Central memory CD8-positive, alpha-beta T cell (primary cell): Measurements from ENCODE around the gene R3HDM2.
A peak's percentile ranks its signal among the peaks of the same experiment; 100 is the strongest.

ENCODE experiments used
- ATAC-seq: fragments of 150-1000 bp; cut with Tn5 transposase; replicated peaks from 2 replicates; pipeline ENCODE4 v1.10.0; 2022; ENCODE audit warnings: mild to moderate bottlenecking, moderate FRiP score, moderate number of reproducible peaks; ENCODE audit not compliant: poor library complexity, severe bottlenecking; ENCODE audit errors: extremely low read depth
- DNase-seq, 2 donors: peaks; one replicate each; pipeline ENCODE4 v3.0.0; 2021; ENCODE audit warnings: low spot score in 2 of 2
- H3K27ac Mint-ChIP-seq: one replicate; pipeline ENCODE4 v1.8.0; 2022; ENCODE audit warnings: low read depth, mild to moderate bottlenecking, moderate library complexity, mixed read lengths
- H3K27me3 Mint-ChIP-seq: one replicate; pipeline ENCODE4 v1.8.0; 2022; ENCODE audit warnings: mixed read lengths
- H3K36me3 Mint-ChIP-seq: one replicate; pipeline ENCODE4 v1.8.0; 2022; ENCODE audit warnings: mild to moderate bottlenecking, moderate library complexity, mixed read lengths; ENCODE audit not compliant: insufficient read depth
- H3K4me1 Mint-ChIP-seq: one replicate; pipeline ENCODE4 v1.8.0; 2022; ENCODE audit warnings: mixed read lengths
- H3K4me3 Mint-ChIP-seq: one replicate; pipeline ENCODE4 v1.8.0; 2022; ENCODE audit warnings: mild to moderate bottlenecking, moderate library complexity, mixed read lengths
- H3K9me3 Mint-ChIP-seq: one replicate; pipeline ENCODE4 v1.8.0; 2022; ENCODE audit warnings: mixed read lengths

Gene R3HDM2

DNA sequence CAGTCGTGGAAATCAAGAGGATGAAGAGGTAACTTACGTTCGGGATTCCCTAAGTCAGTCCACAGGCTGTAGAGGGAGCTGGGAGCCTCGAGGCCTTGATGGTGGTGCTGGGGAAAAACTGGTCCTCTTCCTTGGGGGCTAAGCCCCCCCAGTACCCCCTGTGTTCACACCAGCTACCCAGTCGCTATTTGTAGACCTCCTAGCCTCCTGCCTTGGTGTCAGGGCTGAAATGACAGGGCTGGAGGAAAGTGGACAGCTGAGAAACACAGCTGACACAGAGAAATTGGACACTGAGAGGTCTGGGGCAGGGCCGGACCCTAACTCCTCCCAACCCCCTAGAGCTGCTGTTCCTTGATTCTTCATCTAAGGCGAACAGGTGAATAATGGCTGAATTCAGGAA lies 179.9 kb downstream of the R3HDM2 start, which contains the start of gene STAC3:
STAC3 (minus strand) TSS at position 232 of the 400 bp plus-strand sequence. CDS start 1,551 bp downstream, outside the sequence.
- no peak for ATAC-seq
- no peak for DNase-seq
- H3K27me3 Mint-ChIP-seq = no peaks in the 10 kb centered on the region
- H3K27ac Mint-ChIP-seq = no peak within 1 kb of the TSS
- H3K36me3 Mint-ChIP-seq = peaks cover 8% of the 10 kb centered on the region
- H3K9me3 Mint-ChIP-seq = no peaks in the 10 kb centered on the region
- no peak within 1 kb of the TSS for H3K4me3 Mint-ChIP-seq
- H3K4me1 Mint-ChIP-seq = no peaks in the 10 kb centered on the region

GRCh38 chr12:57250541-57250940 lies 180.3 kb downstream of the R3HDM2 start:
- H3K4me3 Mint-ChIP-seq = no peak overlapping the region
- no peaks in the 10 kb centered on the region for H3K27me3 Mint-ChIP-seq
- ATAC-seq = no peak
- peaks cover 7% of the 10 kb centered on the region for H3K36me3 Mint-ChIP-seq
- no peaks in the 10 kb centered on the region for H3K4me1 Mint-ChIP-seq
- H3K9me3 Mint-ChIP-seq = no peaks in the 10 kb centered on the region
- no peak for DNase-seq
- no peak overlapping the region for H3K27ac Mint-ChIP-seq

DNA sequence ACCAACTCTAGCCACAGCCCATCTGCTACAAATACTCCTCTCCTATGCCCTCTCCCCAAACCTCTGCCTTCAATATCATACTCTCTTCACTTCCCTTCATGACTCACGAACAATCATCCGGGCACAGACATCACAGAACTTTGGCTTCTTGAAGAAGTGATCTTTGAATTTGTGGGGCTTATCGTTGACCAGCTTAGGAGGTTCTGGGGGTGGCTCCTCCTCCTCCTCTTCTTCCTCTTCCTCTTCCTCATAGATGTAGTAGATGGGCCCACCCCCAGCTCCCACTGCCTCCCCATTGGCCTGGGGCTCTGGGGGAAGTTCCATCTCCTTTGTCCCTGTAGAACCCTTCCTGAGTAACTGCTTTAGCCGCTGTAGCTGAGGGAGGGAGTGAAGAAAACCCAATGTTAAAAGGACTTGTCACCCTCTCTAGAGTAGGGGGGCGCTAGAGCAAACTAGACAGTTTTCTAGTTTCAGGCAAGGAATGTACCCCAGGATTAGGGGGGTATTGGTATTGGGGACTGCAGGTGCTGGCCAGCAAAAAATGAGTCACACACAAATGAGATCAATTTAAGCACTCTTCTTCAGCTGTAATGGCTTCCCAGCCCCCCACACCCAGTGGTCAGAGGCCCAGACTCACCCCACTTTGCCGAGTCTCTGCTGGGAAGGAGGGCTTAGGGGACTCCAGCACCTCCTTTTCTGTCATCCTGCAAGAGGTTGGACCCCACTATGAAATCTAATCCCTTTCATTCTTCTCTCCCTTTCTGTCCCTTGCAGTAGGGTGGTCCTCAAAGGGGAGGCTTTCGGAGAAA lies 181.7 kb downstream of the R3HDM2 start:
- H3K27me3 Mint-ChIP-seq = peaks cover 5% of the 10 kb centered on the region
- H3K9me3 Mint-ChIP-seq = no peaks in the 10 kb centered on the region
- no peak for DNase-seq
- peaks cover under 1% of the 10 kb centered on the region for H3K4me1 Mint-ChIP-seq
- ATAC-seq = no peak
- H3K27ac Mint-ChIP-seq = peak overlapping the region; percentile 24
- peaks cover 4% of the 10 kb centered on the region for H3K36me3 Mint-ChIP-seq
- no peak overlapping the region for H3K4me3 Mint-ChIP-seq

- ATAC-seq = no peak
- H3K27ac Mint-ChIP-seq = no peak overlapping the region
- no peaks in the 10 kb centered on the region for H3K9me3 Mint-ChIP-seq
- no peak for DNase-seq
- peaks cover 21% of the 10 kb centered on the region for H3K4me1 Mint-ChIP-seq
- H3K27me3 Mint-ChIP-seq = peaks cover 26% of the 10 kb centered on the region
- H3K36me3 Mint-ChIP-seq = peaks cover 7% of the 10 kb centered on the region
- H3K4me3 Mint-ChIP-seq = no peak overlapping the region
Measured at GRCh38 chr12:57247041-57247440, 183.8 kb downstream of the R3HDM2 start.

- DNase-seq (no peak), ATAC-seq (no peak)
- peaks cover 50% of the 10 kb centered on the region for H3K27me3 Mint-ChIP-seq
- no peaks in the 10 kb centered on the region for H3K9me3 Mint-ChIP-seq
- no peak overlapping the region for H3K27ac Mint-ChIP-seq
- peaks cover 48% of the 10 kb centered on the region for H3K4me1 Mint-ChIP-seq
- H3K36me3 Mint-ChIP-seq = peaks cover 15% of the 10 kb centered on the region
- peak overlapping the region; percentile 68 for H3K4me3 Mint-ChIP-seq
Measured at GRCh38 chr12:57244312-57244696, 186.5 kb downstream of the R3HDM2 start.

DNA sequence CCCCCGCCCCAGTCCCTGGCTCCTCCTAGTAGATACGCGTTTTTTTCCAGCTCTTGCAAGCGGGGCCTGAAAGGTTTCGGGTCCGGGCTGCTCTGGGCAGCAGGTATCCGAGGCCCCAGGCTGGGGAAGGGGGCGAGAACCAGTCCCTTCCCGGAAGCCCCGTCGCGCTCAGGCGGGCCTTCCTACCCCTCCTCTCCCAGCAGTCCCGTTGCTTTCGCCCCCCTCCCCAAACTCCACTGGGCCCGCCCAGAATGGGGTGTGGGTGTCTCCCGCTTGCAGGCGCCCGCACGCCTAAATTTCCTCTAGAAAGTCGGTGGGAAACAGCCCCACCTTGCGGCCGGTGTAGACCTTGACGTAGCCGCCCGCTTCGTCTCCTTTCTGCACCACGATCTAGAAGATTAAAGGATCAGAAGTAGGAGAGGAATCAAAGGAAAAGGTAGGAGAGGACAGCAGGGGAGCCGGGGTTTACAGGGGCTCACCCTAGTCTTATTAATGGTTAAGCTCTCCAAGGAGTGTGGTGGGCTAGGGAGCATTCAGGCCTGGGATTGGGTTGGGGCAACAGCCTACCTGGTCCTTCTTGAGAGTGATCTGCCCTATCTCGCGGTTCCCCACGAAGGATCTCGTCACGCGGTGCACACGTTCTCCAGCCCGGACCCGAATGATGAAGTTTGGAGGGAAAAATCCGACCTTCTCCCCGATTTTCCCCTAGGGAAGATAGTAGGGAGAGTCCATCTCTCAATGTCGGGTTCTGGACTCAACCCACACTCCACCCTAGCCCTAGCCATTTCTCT lies 187.1 kb downstream of the R3HDM2 start:
- H3K4me1 Mint-ChIP-seq = peaks cover 54% of the 10 kb centered on the region
- peak overlapping the region; percentile 68 for H3K4me3 Mint-ChIP-seq
- H3K27me3 Mint-ChIP-seq = peaks cover 56% of the 10 kb centered on the region
- peaks cover 18% of the 10 kb centered on the region for H3K36me3 Mint-ChIP-seq
- peak; percentile 67 to 82 for DNase-seq
- peak overlapping the region; percentile 8 for H3K27ac Mint-ChIP-seq
- H3K9me3 Mint-ChIP-seq = no peaks in the 10 kb centered on the region
- no peak for ATAC-seq

DNA sequence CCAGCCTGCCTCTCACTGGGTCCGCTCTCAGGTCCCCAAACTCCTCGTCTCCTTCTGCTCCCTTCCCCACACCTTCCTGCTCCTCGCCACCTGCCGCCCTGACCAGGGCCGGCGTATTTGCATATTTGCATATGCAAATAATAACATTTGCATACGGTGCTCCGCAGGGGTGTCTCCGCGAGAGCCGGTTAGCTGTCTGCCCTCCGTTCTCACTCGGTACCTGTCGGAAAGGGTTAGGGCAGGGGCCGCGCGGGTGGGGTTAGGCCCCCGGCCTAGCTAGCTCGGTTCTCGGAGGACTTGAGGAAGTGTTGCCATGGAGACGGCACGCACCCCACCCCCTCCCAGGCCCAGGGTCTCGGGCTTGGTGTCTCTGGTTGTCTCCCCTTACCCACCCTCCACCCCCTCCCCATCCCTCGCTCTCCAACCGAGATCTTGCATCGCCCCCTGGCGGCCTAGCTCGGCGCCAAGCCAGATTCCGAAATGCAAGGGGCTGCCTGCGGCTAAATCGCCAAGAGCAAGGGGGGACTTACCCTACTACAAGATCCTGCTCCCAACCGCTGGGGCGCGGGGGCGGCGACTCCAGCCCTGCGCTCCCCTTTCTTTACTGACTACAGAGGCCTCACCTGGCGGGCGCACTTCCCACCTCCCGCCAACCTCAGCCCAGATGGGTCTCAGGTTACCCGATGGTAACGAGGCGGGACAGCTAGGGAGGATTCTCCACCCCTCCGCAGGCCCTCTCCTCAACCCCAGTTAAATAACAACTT lies 188.0 kb downstream of the R3HDM2 start:
- Mint-ChIP-seq H3K9me3 (no peaks in the 10 kb centered on the region), H3K27ac (peak overlapping the region; percentile 8), H3K36me3 (peaks cover 19% of the 10 kb centered on the region)

DNA sequence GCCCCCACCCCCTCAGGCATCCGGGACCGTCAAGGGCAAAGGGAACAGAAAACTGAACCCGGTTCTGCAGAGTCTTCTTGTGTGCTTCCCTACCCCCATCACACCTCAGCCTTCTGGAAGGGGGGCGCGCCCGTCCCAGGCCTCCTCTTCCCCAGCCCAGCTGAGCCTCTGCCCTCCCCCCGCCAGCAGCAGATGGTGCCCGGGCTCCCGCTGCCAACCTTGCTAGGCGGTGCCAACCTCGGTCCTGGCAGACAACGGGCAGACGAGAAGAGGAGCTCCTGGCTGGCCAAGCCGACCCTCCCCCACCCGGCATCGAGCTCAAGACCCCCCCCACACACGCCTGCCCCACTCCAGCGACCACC lies 188.5 kb downstream of the R3HDM2 start:
- peaks cover 67% of the 10 kb centered on the region for H3K4me1 Mint-ChIP-seq
- H3K36me3 Mint-ChIP-seq = peaks cover 19% of the 10 kb centered on the region
- H3K4me3 Mint-ChIP-seq = peak overlapping the region; percentile 68
- DNase-seq (no peak), ATAC-seq (no peak)
- no peak overlapping the region for H3K27ac Mint-ChIP-seq
- H3K9me3 Mint-ChIP-seq = no peaks in the 10 kb centered on the region
- peaks cover 70% of the 10 kb centered on the region for H3K27me3 Mint-ChIP-seq

More for the DNA sequence above, 188.0 kb downstream of the R3HDM2 start:
- peaks cover 61% of the 10 kb centered on the region for H3K4me1 Mint-ChIP-seq
- peaks cover 64% of the 10 kb centered on the region for H3K27me3 Mint-ChIP-seq
- peak overlapping the region; percentile 68 for H3K4me3 Mint-ChIP-seq
- ATAC-seq = no peak
- no peak for DNase-seq

DNA sequence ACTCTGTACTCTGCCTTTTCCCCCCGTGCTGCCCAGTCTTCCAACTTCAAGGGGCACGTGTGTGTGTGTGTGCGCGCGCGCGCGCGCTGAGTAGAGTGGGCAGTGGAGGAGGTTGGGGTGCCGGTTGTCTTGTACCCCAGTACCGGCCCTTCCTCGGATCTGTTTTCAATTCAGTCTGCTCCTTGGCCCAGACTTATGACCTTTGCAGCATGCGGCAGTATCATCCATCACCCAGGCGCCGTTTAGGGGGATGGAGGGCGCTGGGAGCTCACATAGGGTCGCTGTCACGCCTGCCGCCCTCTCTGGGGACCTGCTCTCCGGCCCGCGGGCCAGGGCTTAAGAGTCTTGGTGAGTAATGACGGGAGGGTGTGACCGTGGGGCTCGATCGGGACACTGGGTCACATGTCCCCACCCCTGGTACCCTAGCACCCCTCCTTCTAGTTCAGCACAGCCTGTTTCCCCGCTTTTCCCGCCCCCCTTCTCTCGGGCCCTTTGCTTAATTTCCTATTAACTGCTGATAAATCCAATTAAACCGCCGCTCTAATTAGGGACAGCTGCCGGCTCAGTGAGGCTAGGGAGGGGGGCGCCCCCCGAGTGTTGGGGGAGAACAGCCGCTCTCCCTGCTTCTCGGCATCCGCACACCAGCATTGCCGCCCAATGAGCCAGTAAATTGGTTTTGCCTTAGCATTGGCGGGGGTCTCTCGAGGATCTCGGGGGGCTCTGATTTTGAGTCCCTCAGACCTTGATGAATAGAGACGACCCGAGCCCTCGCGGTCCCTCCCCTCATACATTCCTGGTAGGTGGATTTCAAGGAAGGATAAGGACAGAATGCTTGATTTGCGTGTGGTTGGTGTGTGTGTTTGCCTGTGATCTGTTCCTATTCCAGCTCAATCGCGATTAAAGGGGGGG lies 189.2 kb downstream of the R3HDM2 start:
- Mint-ChIP-seq H3K9me3 (no peaks in the 10 kb centered on the region), H3K27me3 (peaks cover 76% of the 10 kb centered on the region), H3K4me1 (peaks cover 74% of the 10 kb centered on the region), H3K27ac (no peak overlapping the region), H3K4me3 (peak overlapping the region; percentile 68), H3K36me3 (peaks cover 21% of the 10 kb centered on the region)
- ATAC-seq = no peak
- no peak for DNase-seq

DNA sequence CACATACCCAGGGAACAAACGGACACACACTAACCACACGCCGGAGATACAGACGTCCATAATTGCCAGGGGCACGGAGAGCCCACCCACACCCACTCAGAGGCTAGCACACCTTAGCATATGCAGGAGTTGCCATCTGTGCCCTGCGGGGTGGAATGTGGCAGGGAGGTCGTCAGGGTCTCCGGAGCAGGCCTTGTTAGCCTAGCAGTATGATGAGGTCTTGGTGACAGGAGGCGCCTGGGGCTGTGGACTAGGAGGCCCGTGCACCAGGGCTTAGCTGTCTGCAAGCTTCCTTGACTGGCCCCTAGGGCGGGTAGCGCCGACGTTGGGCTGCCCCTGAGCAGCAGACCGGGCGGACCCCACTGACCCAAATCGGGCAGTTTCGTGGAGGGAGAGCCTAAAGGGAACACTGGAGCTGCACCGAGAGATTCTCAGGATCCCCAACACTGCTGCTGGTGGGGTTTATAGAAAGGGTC lies 189.9 kb downstream of the R3HDM2 start:
- DNase-seq (no peak), ATAC-seq (no peak)
- peak overlapping the region; percentile 83 for H3K4me3 Mint-ChIP-seq
- H3K36me3 Mint-ChIP-seq = peaks cover 26% of the 10 kb centered on the region
- H3K27ac Mint-ChIP-seq = peak overlapping the region; percentile 85
- no peaks in the 10 kb centered on the region for H3K9me3 Mint-ChIP-seq
- H3K27me3 Mint-ChIP-seq = peaks cover 83% of the 10 kb centered on the region
- peaks cover 78% of the 10 kb centered on the region for H3K4me1 Mint-ChIP-seq

DNA sequence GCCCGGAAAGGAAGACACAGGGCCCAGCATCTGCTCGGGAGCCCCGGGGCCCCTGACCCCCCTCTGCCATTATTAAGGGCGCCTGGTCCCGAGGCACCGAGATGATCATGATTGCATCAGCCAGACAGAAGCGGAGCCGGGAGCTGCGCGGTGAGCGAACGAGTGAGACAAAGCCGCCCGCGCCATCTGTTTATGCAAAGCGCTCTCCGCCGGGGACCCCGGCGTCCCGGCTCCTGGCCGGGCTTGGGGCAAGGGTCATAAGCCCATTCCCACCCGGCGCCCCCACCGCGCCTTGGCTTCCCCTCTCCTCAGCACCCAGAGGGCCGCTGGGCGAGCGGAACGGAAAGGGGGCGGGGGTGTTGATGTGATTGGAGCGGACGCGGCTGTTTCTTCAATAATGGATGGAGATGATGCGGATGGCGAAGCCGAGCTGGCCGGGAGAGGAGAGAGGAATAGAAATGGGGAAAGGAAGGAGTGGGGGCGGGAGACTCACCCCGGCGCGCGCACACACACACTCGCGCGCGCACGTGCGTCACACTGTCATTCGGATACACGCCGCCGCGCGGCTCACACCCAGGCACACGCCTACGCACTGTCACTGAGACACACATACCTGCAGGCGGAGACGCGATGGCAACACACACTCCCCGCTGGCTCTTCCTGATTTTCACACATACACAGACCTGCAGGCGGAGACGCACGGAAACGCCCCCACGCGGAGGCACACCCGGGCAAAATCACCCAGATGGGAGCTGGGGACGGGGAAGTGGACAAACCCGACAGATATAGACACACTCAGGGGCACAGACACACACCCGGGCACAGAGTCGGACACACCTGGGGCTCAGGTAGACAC lies 190.5 kb downstream of the R3HDM2 start:
- H3K27me3 Mint-ChIP-seq = peaks cover 89% of the 10 kb centered on the region
- DNase-seq = peak in 1 of 2 donors; percentile 44
- no peaks in the 10 kb centered on the region for H3K9me3 Mint-ChIP-seq
- H3K36me3 Mint-ChIP-seq = peaks cover 26% of the 10 kb centered on the region
- H3K4me1 Mint-ChIP-seq = peaks cover 78% of the 10 kb centered on the region
- H3K27ac Mint-ChIP-seq = peak overlapping the region; percentile 85
- H3K4me3 Mint-ChIP-seq = peak overlapping the region; percentile 83
- peak; percentile 63 for ATAC-seq
